Measurements from ENCODE around the gene TEX53.

Gene TEX53

DNA sequence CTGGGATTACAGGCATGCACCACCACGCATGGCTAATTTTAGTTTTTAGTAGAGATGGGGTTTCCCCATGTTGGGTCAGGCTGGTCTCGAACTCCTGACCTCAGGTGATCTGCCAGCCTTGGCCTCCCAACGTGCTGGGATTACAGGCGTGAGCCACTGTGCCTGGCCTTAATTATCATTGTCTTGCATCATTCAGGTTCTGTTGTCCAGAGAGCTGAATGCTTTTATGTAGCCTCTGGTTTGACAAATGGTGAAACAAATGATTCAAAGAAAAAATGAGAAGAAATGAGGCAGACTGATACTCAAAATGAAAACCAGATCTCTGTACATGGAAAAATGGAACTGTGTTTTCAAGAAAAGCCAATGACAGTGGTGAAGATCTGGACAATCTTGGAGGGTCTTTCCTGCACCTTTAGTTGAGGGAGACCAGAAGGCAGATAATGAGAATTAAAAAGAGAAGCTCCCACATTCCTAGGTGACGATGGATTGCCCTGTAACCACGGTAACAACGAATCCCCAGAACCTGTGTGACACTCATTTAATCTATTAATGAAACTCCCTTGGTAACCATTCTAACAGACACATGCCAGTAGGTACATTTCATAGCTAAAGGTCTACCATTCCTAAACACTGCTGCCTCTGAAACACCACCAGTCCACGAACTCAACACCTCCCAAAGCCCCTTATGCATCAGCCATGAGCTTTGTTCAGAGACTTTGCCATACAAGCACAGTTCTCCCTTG lies 22.8 kb upstream of the TEX53 start:
- H3K4me3 ChIP-seq (ENCODE audit: low read depth in 1 of 2, low read length in 1 of 2) = no peak overlapping the region
- TF ChIP-seq, protein P1, sequence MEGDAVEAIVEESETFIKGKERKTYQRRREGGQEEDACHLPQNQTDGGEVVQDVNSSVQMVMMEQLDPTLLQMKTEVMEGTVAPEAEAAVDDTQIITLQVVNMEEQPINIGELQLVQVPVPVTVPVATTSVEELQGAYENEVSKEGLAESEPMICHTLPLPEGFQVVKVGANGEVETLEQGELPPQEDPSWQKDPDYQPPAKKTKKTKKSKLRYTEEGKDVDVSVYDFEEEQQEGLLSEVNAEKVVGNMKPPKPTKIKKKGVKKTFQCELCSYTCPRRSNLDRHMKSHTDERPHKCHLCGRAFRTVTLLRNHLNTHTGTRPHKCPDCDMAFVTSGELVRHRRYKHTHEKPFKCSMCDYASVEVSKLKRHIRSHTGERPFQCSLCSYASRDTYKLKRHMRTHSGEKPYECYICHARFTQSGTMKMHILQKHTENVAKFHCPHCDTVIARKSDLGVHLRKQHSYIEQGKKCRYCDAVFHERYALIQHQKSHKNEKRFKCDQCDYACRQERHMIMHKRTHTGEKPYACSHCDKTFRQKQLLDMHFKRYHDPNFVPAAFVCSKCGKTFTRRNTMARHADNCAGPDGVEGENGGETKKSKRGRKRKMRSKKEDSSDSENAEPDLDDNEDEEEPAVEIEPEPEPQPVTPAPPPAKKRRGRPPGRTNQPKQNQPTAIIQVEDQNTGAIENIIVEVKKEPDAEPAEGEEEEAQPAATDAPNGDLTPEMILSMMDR (IDR thresholded peaks at IDR 0.05) = no peak
- no peaks in the 10 kb centered on the region for H3K36me3 ChIP-seq
- peaks cover 16% of the 10 kb centered on the region for H3K27me3 ChIP-seq
- H3K4me1 ChIP-seq (ENCODE audit: control insufficient read depth in 1 of 2, insufficient read depth in 1 of 2, low read depth in 1 of 2, low read length in 1 of 2) = no peaks in the 10 kb centered on the region
- H3K27ac ChIP-seq = no peak overlapping the region
- no peaks in the 10 kb centered on the region for H3K9me3 ChIP-seq

DNA sequence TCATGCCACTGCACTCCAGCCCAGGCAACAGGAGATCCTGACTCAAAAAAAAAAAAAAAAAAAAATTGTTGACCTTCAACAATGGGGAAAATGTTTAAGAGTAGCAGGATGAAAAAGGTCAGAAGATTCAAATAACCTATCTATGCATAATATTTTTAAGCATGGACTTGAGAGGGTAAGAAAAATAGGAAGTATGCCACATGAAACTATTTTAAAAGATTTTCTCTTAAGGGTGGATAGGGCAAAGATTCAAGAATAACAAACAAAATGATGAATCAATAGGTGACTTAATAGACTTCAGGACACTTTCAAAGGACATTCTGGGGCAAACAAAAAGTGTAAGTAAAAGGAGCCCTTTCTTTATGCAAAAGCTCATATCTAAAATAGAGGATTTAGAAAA lies 21.2 kb upstream of the TEX53 start:
- Histone ChIP-seq H3K27ac (no peak overlapping the region), H3K9me3 (no peaks in the 10 kb centered on the region), H3K27me3 (peaks cover 16% of the 10 kb centered on the region), H3K36me3 (no peaks in the 10 kb centered on the region), H3K4me1 (ENCODE audit: control insufficient read depth in 1 of 2, insufficient read depth in 1 of 2, low read depth in 1 of 2, low read length in 1 of 2) (no peaks in the 10 kb centered on the region), H3K4me3 (ENCODE audit: low read depth in 1 of 2, low read length in 1 of 2) (no peak overlapping the region)
- TF ChIP-seq, protein P1 (IDR thresholded peaks at IDR 0.05) = no peak

DNA sequence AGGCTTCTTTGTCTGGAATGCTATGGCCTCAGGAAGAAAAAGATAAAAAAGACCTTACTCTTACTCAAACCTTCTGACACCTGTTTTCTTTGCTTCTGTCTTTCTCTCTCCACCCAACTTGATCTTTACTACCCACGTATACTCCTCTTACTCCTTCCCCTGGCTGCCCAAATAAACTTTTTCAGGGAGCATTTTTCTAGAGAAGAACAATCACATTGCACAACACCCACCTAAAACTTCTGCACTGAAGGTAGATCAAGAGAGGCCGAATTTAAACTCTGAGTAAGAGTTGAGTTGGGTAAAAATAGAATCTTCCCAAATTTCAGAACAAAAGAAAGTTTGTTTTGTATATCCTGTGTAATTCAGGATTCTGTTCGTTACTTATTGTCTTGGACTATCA lies 20.5 kb upstream of the TEX53 start:
- TF ChIP-seq, protein P1 (IDR thresholded peaks at IDR 0.05) = no peak
- Histone ChIP-seq H3K4me3 (ENCODE audit: low read depth in 1 of 2, low read length in 1 of 2) (no peak overlapping the region), H3K4me1 (ENCODE audit: control insufficient read depth in 1 of 2, insufficient read depth in 1 of 2, low read depth in 1 of 2, low read length in 1 of 2) (no peaks in the 10 kb centered on the region), H3K27me3 (peaks cover 16% of the 10 kb centered on the region), H3K9me3 (no peaks in the 10 kb centered on the region), H3K36me3 (no peaks in the 10 kb centered on the region), H3K27ac (no peak overlapping the region)

DNA sequence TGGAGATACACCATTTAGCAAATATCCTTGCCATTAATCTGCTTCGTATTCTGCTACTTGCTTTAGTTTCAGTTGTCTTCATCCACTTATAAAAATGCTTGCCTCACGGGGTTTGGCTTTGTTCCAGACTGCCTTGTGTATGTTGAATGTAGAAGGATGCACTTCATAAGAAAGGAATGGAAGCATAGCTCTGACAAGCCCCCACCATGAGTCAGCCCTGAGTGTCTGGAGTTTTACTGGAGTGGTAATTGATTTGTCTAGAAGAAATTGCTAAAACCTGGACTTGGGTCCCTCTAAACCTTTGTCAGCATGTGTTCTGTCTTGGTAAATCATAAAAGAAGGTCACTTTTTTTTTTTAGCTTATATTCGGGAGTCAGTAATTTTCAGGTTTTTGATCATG lies 19.8 kb upstream of the TEX53 start:
- no peaks in the 10 kb centered on the region for H3K4me1 ChIP-seq (ENCODE audit: control insufficient read depth in 1 of 2, insufficient read depth in 1 of 2, low read depth in 1 of 2, low read length in 1 of 2)
- H3K4me3 ChIP-seq (ENCODE audit: low read depth in 1 of 2, low read length in 1 of 2) = no peak overlapping the region
- TF ChIP-seq, protein P1 (IDR thresholded peaks at IDR 0.05) = no peak
- peaks cover 16% of the 10 kb centered on the region for H3K27me3 ChIP-seq
- H3K36me3 ChIP-seq = no peaks in the 10 kb centered on the region
- no peaks in the 10 kb centered on the region for H3K9me3 ChIP-seq
- H3K27ac ChIP-seq = no peak overlapping the region

DNA sequence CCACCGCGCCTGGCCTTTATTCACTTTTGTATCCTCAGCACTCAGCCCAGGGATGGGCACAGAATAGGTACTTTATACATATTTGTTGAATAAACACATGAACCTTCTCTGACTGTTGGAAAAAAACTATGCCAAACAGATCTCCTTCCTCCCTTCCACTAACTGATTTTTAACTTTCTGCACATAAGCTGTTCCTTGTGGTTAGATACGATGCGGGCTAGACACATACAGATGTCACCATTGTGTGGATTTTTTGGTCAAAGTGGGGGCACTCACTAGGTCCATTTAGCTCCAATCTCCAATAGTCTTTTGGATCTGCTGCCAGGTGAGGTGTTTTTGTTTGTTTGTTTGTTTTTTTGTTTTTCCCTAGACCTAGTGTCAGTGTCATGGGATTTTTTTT lies 19.3 kb upstream of the TEX53 start:
- no peak overlapping the region for H3K27ac ChIP-seq
- H3K4me3 ChIP-seq (ENCODE audit: low read depth in 1 of 2, low read length in 1 of 2) = no peak overlapping the region
- no peaks in the 10 kb centered on the region for H3K36me3 ChIP-seq
- TF ChIP-seq, protein P1 (IDR thresholded peaks at IDR 0.05) = no peak
- H3K27me3 ChIP-seq = peaks cover 16% of the 10 kb centered on the region
- no peaks in the 10 kb centered on the region for H3K4me1 ChIP-seq (ENCODE audit: control insufficient read depth in 1 of 2, insufficient read depth in 1 of 2, low read depth in 1 of 2, low read length in 1 of 2)
- H3K9me3 ChIP-seq = no peaks in the 10 kb centered on the region
